ENCODE measurements around the gene TRAF3IP1.

Gene TRAF3IP1

DNA sequence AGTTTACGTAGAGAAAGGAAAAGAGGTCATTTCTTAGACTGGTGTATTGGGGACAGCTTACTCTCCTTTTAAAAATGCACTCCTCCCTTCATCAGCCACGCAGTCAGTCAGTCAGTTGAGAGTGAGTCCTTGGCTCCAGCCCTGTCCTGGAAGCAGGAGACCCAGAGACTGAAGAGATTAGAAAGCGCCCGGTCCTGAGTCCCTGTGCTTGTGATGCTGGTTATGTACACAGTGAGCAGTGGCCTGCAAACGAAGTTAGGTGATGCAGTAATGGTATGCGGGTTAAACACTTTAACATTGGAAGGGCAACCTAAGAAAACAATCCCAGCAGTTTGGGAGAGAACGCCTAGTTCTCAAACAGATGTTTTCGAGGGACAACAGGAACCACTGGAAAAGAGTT, 100.1 kb downstream of the TRAF3IP1 start:
- TF ChIP-seq, protein P1, sequence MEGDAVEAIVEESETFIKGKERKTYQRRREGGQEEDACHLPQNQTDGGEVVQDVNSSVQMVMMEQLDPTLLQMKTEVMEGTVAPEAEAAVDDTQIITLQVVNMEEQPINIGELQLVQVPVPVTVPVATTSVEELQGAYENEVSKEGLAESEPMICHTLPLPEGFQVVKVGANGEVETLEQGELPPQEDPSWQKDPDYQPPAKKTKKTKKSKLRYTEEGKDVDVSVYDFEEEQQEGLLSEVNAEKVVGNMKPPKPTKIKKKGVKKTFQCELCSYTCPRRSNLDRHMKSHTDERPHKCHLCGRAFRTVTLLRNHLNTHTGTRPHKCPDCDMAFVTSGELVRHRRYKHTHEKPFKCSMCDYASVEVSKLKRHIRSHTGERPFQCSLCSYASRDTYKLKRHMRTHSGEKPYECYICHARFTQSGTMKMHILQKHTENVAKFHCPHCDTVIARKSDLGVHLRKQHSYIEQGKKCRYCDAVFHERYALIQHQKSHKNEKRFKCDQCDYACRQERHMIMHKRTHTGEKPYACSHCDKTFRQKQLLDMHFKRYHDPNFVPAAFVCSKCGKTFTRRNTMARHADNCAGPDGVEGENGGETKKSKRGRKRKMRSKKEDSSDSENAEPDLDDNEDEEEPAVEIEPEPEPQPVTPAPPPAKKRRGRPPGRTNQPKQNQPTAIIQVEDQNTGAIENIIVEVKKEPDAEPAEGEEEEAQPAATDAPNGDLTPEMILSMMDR (IDR thresholded peaks at IDR 0.05; ENCODE audit: borderline replicate concordance, insufficient read depth, low read depth, low read length) = no peak
- H3K4me3 ChIP-seq (ENCODE audit: low read depth, low read length) = no peak overlapping the region

DNA sequence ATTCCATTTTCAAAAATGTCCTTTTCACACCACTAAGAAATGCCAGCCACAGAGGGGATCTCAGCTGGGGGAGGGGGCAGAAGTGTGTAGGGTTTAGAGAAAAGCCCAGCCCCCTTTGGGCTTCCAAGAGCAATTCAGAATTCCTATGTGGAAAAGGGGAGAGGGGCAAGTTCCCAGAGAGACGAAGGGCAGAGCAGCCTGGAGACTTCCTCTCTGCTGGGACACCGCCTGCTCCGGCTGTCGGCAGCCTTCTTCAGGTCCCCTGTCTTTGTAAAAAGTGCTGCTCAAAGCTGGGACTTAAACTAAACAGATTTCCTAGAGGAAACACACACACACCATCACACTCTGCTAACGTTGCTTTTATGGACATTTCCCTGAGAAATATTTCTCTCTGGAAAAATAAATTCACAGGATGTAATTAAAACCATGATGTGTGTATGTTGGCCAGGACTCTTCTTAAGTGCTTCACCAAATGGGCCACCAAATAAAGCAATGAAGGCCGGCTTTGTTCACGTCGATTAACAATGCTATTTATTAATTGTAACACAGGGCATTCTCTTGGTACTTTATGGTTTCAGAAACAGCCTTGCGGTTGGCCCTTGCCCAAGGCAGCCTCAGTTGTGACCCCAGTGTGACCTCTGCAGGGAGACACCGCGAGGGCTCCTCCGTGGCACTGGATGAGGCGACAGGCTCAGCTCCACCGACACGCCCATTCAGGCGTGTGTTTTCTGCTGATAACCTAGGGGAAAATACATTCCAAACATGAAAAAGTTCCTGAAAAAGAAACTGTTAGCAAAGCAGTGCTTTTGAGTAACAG, 100.8 kb downstream of the TRAF3IP1 start:
- no peak overlapping the region for H3K4me3 ChIP-seq (ENCODE audit: low read depth, low read length)
- TF ChIP-seq, protein P1 (IDR thresholded peaks at IDR 0.05; ENCODE audit: borderline replicate concordance, insufficient read depth, low read depth, low read length) = no peak

- TF ChIP-seq, protein P1 (IDR thresholded peaks at IDR 0.05; ENCODE audit: borderline replicate concordance, insufficient read depth, low read depth, low read length) = no peak
- H3K4me3 ChIP-seq (ENCODE audit: low read depth, low read length) = no peak overlapping the region
Measured at GRCh38 chr2:238421695-238422035, 101.3 kb downstream of the TRAF3IP1 start.

GRCh38 chr2:238422285-238422684, 102.0 kb downstream of the TRAF3IP1 start:
- H3K4me3 ChIP-seq (ENCODE audit: low read depth, low read length) = no peak overlapping the region
- TF ChIP-seq, protein P1 (IDR thresholded peaks at IDR 0.05; ENCODE audit: borderline replicate concordance, insufficient read depth, low read depth, low read length) = no peak

DNA sequence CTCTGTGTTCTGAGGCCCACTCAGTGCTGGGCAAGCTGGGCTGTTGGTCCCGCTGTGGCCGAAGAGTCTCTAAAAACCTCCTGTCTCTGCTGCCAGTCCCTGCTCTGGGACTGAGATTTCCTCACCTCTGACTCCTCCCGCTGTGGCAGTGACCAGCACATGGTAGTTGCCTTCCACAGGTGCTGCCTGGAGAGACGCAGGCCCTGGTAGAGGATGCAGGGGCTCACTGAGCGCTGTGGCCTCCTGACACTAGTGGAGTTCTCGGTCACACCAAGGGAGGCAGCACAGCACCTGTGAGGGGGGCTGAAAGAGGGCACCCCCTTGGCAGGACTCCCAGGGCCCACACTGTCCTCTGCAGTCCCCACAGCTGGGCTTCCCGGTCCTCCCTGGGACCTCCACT, 102.6 kb downstream of the TRAF3IP1 start:
- TF ChIP-seq, protein P1 (IDR thresholded peaks at IDR 0.05; ENCODE audit: borderline replicate concordance, insufficient read depth, low read depth, low read length) = no peak

DNA sequence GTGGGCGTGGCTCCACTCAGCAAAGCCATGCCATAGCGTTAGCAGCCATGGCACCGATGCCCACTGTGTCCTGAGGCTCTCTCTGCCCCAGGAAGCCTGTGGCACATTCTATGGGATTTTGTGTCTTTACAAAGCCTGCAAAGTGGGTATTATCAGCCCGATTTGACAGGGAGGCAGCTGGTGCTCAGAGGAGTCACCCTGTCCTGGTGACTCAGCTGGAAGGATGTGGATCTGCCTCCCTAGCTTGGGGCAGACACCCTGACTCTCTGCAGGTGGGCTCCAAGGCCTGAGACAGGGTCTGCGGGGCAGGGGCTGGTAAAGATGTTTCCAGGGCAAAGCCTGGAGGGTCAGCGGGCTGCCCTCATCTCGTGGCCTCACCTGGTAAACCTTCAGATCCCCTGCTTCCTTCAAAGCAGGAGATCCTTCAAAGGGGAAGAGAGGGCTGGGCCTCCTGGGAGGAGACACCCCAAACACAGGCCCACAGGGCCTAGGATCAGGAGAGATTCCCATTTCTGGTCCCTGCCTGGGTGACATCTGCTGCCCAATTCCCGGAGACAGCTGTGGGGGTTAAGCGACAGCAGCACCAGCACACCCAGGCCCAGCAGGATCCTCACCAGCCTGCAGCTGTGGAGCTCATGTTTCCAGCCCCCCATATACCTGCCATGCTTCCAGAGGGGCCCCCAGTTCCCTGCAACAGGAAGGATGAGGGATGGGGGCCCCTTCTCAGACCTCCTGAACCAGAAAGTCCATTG, 103.4 kb downstream of the TRAF3IP1 start:
- TF ChIP-seq, protein P1 (IDR thresholded peaks at IDR 0.05; ENCODE audit: borderline replicate concordance, insufficient read depth, low read depth, low read length) = no peak
- no peak overlapping the region for H3K4me3 ChIP-seq (ENCODE audit: low read depth, low read length)

More for the DNA sequence above, 102.6 kb downstream of the TRAF3IP1 start:
- H3K4me3 ChIP-seq (ENCODE audit: low read depth, low read length) = no peak overlapping the region

Measured in GM12875 (cell line).